K562 (cell line): ENCODE measurements around the gene UBL7. TPM values are rescaled to one million over a fixed set of nuclear protein-coding genes. Genes with fewer than 3 reads are reported as not detected.
A peak's percentile ranks its signal among the peaks of the same experiment; 100 is the strongest.

Experiments used
- ATAC-seq: fragments of 200-7000 bp; cut with Tn5 transposase; 3 replicates; pipeline ENCODE4 v1.9.1; 2020; ENCODE audit warnings: moderate library complexity
- BruUV-seq: library from RNA; stranded (reverse); fragments of 400-500 nt; replicated peaks from 2 replicates; lab custom pipeline; 2021; lab: Mats Ljungman, UMichigan
- CTCF ChIA-PET: fragments of 300-600 bp; formaldehyde crosslinking; extraction: SDS; loops from one replicate; lab custom pipeline; 2021; ENCODE audit warnings: low intra/inter-chr PET ratio; lab: Yijun Ruan, JAX
- POLR2A ChIA-PET: fragments of 300-600, 350-650 bp; sonication (Branson Sonifier 250); formaldehyde crosslinking; extraction: SDS; loops from one replicate; lab custom pipeline; 2021; ENCODE audit warnings: antibody characterized with exemption, inconsistent platforms; lab: Yijun Ruan, JAX
- DNase-seq, 4 experiments: peaks; one replicate each; pipeline versions ENCODE4 v3.0.0 to v3.0.0-alpha.2; 2011 to 2018; ENCODE audit warnings: low spot score in 3 of 4, mixed read lengths in 3 of 4; ENCODE audit errors: extremely low read depth in 1 of 4
- FAIRE-seq: peaks from 2 replicates; lab custom pipeline; 2011; peaks lifted over from hg19 to GRCh38; lab: Jason Lieb, UNC
- H2AFZ ChIP-seq: 2 replicates; pipeline ENCODE4 v1.6.0; 2011; ENCODE audit warnings: low read depth, low read length, control low read depth, inconsistent platforms
- H3K27ac ChIP-seq: fragments of 200-600 bp; 3 replicates; pipeline ENCODE4 v1.8.0; 2011; ENCODE audit warnings: low read depth, mild to moderate bottlenecking, control low read depth, inconsistent platforms, low read length, moderate library complexity, mixed read lengths; ENCODE audit errors: extremely low read depth
- H3K27me3 ChIP-seq, 2 experiments: fragments of 300-600 bp in 1 of 2; 2 replicates in 1 of 2; 3 replicates in 1 of 2; pipeline versions ENCODE4 v1.6.0 to v1.8.0; 2011; ENCODE audit warnings: inconsistent platforms in 2 of 2, low read length in 2 of 2, mild to moderate bottlenecking in 1 of 2, mixed read lengths in 1 of 2, moderate library complexity in 1 of 2; ENCODE audit not compliant: control insufficient read depth in 2 of 2, insufficient read depth in 2 of 2
- H3K36me3 ChIP-seq: fragments of 300-600 bp; 3 replicates; pipeline ENCODE4 v1.8.0; 2011; ENCODE audit warnings: mild to moderate bottlenecking, low read length, inconsistent platforms; ENCODE audit not compliant: control insufficient read depth, insufficient read depth
- H3K4me1 ChIP-seq, 2 experiments: fragments of 200-600 bp in 1 of 2; replicated peaks in 1 of 2; 2 replicates in 1 of 2; 3 replicates in 1 of 2; pipeline versions ENCODE4 v1.5.1 to v1.8.0; 2011; ENCODE audit warnings: inconsistent platforms in 2 of 2, low read length in 2 of 2, mild to moderate bottlenecking in 1 of 2, mixed read lengths in 1 of 2, moderate library complexity in 1 of 2; ENCODE audit not compliant: control insufficient read depth in 2 of 2, insufficient read depth in 2 of 2
- H3K4me2 ChIP-seq: 2 replicates; pipeline ENCODE4 v1.6.1; 2011; ENCODE audit warnings: low read length, control low read depth, inconsistent platforms, mixed read lengths; ENCODE audit not compliant: insufficient read depth
- H3K4me3 ChIP-seq: fragments of 200-600 bp; sonication (generic), shearing (Covaris generic); 2 replicates; pipeline ENCODE4 v1.5.1; 2016; ENCODE audit warnings: control low read depth, inconsistent platforms
- H3K79me2 ChIP-seq: fragments of 200-600 bp; 3 replicates; pipeline ENCODE4 v1.8.0; 2011; ENCODE audit warnings: low read length, inconsistent platforms; ENCODE audit not compliant: control insufficient read depth, insufficient read depth
- H3K9ac ChIP-seq, 2 experiments: 2 replicates each; pipeline versions ENCODE4 v1.6.0 to v1.6.1; 2011; ENCODE audit warnings: low read depth in 2 of 2, low read length in 2 of 2, control low read depth in 1 of 2, inconsistent platforms in 1 of 2, mild to moderate bottlenecking in 1 of 2, mixed read lengths in 1 of 2; ENCODE audit not compliant: insufficient read depth in 1 of 2
- H3K9me1 ChIP-seq: one replicate; pipeline ENCODE4 v1.6.0; 2011; ENCODE audit warnings: inconsistent platforms, mild to moderate bottlenecking, low read length, moderate library complexity; ENCODE audit not compliant: control insufficient read depth, insufficient read depth
- H3K9me3 ChIP-seq: replicated peaks from 2 replicates; pipeline ENCODE4 v1.5.1; 2011; ENCODE audit warnings: low read depth, low read length, inconsistent platforms; ENCODE audit not compliant: control insufficient read depth, insufficient read depth
- H4K20me1 ChIP-seq: replicated peaks from 2 replicates; pipeline ENCODE4 v1.6.1; 2011; ENCODE audit warnings: low read length, inconsistent platforms, mixed read lengths; ENCODE audit not compliant: control insufficient read depth, insufficient read depth
- CEBPB ChIP-seq: fragments of 450-650 bp; IDR thresholded peaks from 2 replicates; pipeline ENCODE4 v1.6.1; 2016; ENCODE audit warnings: missing genetic modification characterization, missing compliant biosample characterization
- ETV5 ChIP-seq: sonication (generic); formaldehyde crosslinking; IDR thresholded peaks from 2 replicates; pipeline ENCODE4 v1.4.0; 2020; ENCODE audit warnings: low read depth, mild to moderate bottlenecking, missing genetic modification reagents
- HMGN3 ChIP-seq: IDR thresholded peaks from 2 replicates; pipeline ENCODE4 v1.6.1; 2011; ENCODE audit warnings: borderline replicate concordance, low read depth, mild to moderate bottlenecking, mixed read lengths, low read length; ENCODE audit not compliant: insufficient read length; ENCODE audit errors: extremely low read depth
- ZNF354B ChIP-seq: fragments of 250-450 bp; sonication (Bioruptor Pico); IDR thresholded peaks from 2 replicates; pipeline ENCODE4 v1.4.0; 2020
- WGBS: fragments of 100-300 bp; shearing (Covaris generic); methylation state at CpG from one replicate; pipeline ENCODE4 v1.1.6; 2016; ENCODE audit warnings: low coverage, mixed read lengths; ENCODE audit not compliant: insufficient coverage; ENCODE audit errors: missing lambda C conversion rate; 5-methylcytosine and 5-hydroxymethylcytosine counted together
- in situ Hi-C: fragments of 300-500 bp; cut with MboI; formaldehyde crosslinking; loops from 4 replicates; pipeline ENCODE4 v1.15.0; 2018; ENCODE audit warnings: inconsistent platforms, mixed read lengths
- intact Hi-C: fragments of 100-400 bp; cut with micrococcal nuclease; formaldehyde crosslinking; loops from 2 replicates; pipeline ENCODE4 v1.14.2; 2022
- polyA plus RNA-seq, 8 experiments: library from polyadenylated mRNA; depleted of rRNA in 4 of 8; stranded (reverse) in 5 of 8; unstranded in 3 of 8; fragments of >200 nt; fragmentation: Nextera tagmentation in 2 of 8; fragmentation: Illumina TruSeq in 1 of 8; extraction: Ambion mirVana in 2 of 8; extraction: Trizol in 1 of 8; gene quantifications; 2 replicates each; pipeline versions ENCODE4 v1.2.1 to v1.2.3, GENCODE V29; 2011 to 2014; ENCODE audit warnings: inconsistent platforms in 1 of 8, missing spikeins in 1 of 8
- total RNA-seq, 7 experiments: library from RNA; depleted of rRNA in 6 of 7; stranded (reverse); fragments of >200 nt in 6 of 7; fragmentation: Illumina TruSeq in 2 of 7; extraction: Trizol in 2 of 7; gene quantifications; 2 replicates each; pipeline versions ENCODE4 v1.2.1 to v1.2.3, GENCODE V29; 2011 to 2021; ENCODE audit warnings: low replicate concordance in 1 of 7

UBL7 gene
- total and polyA plus RNA-seq, 9 of the 15 experiments (the other 6 are each of a cell fraction or from before 2014, with no cell fraction given), result 19.2 to 63.4 (median 44.9) TPM

- Histone ChIP-seq H3K9me3 (no peaks in the 10 kb centered on the region), H3K27ac (no peak overlapping the region), H3K36me3 (peaks cover 24% of the 10 kb centered on the region; the same call in 2 of the 3 replicates)
- POLR2A ChIA-PET, result interaction anchor here (1.1 to 1.6 kb wide), 2 partner anchors 10 to 19 kb away, joined by 4 to 10 read pairs; partner anchors contain the start of gene UBL7
- TF ChIP-seq ZNF354B (CRISPR knock-in tag), result no peak
- TF ChIP-seq CEBPB (tag), result peak; percentile 38; the same call in 1 of the 2 replicates
- TF ChIP-seq ETV5, result no peak
- no peak for TF ChIP-seq HMGN3
- TF ChIP-seq, all 486 proteins: peak for 1
- no peak overlapping the region for H3K4me3 ChIP-seq
- H2AFZ ChIP-seq, result no peak overlapping the region
- CTCF ChIA-PET, result no interaction called here
- no TSS peak for BruUV-seq
- H3K4me2 ChIP-seq, result no peak overlapping the region
- H3K9me1 ChIP-seq, result no peaks in the 10 kb centered on the region
- in situ Hi-C loops (no loop called here), intact Hi-C loops (no loop called here)
- no peak for ATAC-seq
- H4K20me1 ChIP-seq, result no peaks in the 10 kb centered on the region
- H3K9ac ChIP-seq, result no peak overlapping the region
- H3K4me1 ChIP-seq, result no peaks in the 10 kb centered on the region
- WGBS, result 90% methylated on average over 12 of the region's 12 CpGs
- no peaks in the 10 kb centered on the region for H3K27me3 ChIP-seq
- H3K79me2 ChIP-seq, result no peaks in the 10 kb centered on the region
- FAIRE-seq, result no peak
- no peak for DNase-seq
Measured at GRCh38 chr15:74470631-74471395, 9.9 kb upstream of the UBL7 start.
